Measurements from ENCODE around the gene FGF22.

FGF22 gene

DNA sequence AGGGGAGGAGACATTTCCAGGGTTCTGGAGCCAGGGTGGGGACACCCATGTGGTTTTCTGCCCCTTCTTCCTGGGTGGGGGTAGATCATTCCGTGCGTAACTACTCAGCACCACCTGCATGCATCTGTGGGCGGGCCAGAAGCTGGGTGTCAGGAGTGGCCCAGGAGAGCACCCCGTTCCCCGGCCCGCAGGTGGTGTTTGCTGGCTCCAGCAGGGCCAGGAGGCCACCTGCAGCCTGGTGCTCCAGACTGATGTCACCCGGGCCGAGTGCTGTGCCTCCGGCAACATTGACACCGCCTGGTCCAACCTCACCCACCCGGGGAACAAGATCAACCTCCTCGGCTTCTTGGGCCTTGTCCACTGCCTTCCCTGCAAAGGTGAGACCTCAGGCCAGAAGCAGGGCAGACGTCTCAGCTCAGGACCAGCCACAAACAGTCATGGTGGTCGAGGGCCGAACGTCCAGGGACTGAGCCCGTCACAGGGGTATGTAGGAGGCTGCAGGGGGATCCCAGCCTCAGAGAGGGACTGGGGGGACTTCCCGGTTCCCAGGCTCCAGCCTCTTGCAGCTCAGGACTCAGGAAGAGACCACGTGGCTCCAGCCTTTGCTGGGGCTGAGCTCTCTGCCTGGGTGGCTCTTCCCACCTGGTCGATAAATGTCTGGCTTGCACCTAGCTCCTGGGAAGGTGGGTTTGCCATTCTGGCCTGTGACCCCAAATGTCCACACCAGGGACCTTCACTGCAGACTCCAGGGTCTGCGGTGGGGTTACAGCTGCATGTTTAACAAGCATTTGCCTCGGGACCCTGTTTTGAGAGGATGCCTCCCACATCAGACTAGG, 38.1 kb downstream of the FGF22 start:
- Histone ChIP-seq H3K27me3 (peaks cover 56% of the 10 kb centered on the region), H3K4me3 (no peak overlapping the region), H3K36me3 (no peaks in the 10 kb centered on the region), H3K4me1 (peaks cover 33% of the 10 kb centered on the region), H3K9me3 (no peaks in the 10 kb centered on the region), H3K4me2 (peak overlapping the region; percentile 44), H3K9ac (no peak overlapping the region), H4K20me1 (peaks cover 34% of the 10 kb centered on the region), H3K27ac (no peak overlapping the region)
- no peak for TF ChIP-seq Cebpa-rat (IDR thresholded peaks at IDR 0.05)

GRCh38 chr19:678791-679388, 39.2 kb downstream of the FGF22 start:
- Histone ChIP-seq H3K27me3 (peaks cover 55% of the 10 kb centered on the region), H3K36me3 (no peaks in the 10 kb centered on the region), H3K9me3 (no peaks in the 10 kb centered on the region), H3K27ac (no peak overlapping the region), H4K20me1 (peaks cover 34% of the 10 kb centered on the region), H3K4me3 (peak overlapping the region; percentile 86), H3K4me1 (peaks cover 33% of the 10 kb centered on the region), H3K4me2 (peak overlapping the region; percentile 97), H3K9ac (peak overlapping the region; percentile 90)
- no peak for TF ChIP-seq Cebpa-rat (IDR thresholded peaks at IDR 0.05)

- Histone ChIP-seq H3K4me2 (peak overlapping the region; percentile 97), H3K36me3 (no peaks in the 10 kb centered on the region), H3K9me3 (no peaks in the 10 kb centered on the region), H3K9ac (peak overlapping the region; percentile 90), H3K4me1 (peaks cover 33% of the 10 kb centered on the region), H3K27ac (peak overlapping the region; percentile 95), H3K4me3 (peak overlapping the region; percentile 86), H4K20me1 (peaks cover 34% of the 10 kb centered on the region), H3K27me3 (peaks cover 47% of the 10 kb centered on the region)
- no peak for TF ChIP-seq Cebpa-rat (IDR thresholded peaks at IDR 0.05)
Observed at GRCh38 chr19:679418-680286, 40.0 kb downstream of the FGF22 start.

DNA sequence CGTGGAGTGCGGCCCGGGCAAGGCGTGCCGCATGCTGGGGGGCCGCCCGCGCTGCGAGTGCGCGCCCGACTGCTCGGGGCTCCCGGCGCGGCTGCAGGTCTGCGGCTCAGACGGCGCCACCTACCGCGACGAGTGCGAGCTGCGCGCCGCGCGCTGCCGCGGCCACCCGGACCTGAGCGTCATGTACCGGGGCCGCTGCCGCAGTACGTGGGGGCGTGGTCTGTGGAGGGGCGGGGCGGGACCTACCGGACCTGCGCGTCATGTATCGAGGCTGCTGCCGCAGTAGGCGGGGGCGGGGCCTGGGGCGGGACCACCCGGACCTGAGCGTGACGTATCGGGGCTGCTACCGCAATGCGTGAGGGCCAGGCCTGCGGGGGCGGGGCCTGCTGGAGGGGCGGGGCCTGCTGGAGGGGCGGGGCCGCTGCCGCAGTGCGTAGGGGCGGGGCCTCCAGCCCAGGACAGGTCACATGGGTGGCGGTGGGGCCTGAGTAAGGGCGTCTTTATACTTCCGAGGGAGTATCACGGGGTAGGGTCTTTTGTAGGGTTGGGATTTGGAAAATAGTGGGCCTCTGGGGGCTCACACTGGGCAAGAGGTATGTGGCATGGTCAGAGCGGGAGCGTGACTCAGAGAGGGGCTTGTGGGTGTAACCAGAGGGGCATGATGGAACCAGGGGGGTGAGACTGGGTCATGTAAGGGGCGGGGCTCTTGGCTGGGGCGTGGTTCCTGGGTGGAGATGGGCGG, 40.8 kb downstream of the FGF22 start:
- TF ChIP-seq Cebpa-rat (IDR thresholded peaks at IDR 0.05): no peak
- no peaks in the 10 kb centered on the region for H3K9me3 ChIP-seq
- H3K4me1 ChIP-seq: peaks cover 38% of the 10 kb centered on the region
- peaks cover 27% of the 10 kb centered on the region for H4K20me1 ChIP-seq
- no peaks in the 10 kb centered on the region for H3K36me3 ChIP-seq
- H3K27me3 ChIP-seq: peaks cover 39% of the 10 kb centered on the region
- H3K4me2 ChIP-seq: peak overlapping the region; percentile 97
- H3K4me3 ChIP-seq: peak overlapping the region; percentile 86
- peak overlapping the region; percentile 95 for H3K27ac ChIP-seq
- H3K9ac ChIP-seq: peak overlapping the region; percentile 90

DNA sequence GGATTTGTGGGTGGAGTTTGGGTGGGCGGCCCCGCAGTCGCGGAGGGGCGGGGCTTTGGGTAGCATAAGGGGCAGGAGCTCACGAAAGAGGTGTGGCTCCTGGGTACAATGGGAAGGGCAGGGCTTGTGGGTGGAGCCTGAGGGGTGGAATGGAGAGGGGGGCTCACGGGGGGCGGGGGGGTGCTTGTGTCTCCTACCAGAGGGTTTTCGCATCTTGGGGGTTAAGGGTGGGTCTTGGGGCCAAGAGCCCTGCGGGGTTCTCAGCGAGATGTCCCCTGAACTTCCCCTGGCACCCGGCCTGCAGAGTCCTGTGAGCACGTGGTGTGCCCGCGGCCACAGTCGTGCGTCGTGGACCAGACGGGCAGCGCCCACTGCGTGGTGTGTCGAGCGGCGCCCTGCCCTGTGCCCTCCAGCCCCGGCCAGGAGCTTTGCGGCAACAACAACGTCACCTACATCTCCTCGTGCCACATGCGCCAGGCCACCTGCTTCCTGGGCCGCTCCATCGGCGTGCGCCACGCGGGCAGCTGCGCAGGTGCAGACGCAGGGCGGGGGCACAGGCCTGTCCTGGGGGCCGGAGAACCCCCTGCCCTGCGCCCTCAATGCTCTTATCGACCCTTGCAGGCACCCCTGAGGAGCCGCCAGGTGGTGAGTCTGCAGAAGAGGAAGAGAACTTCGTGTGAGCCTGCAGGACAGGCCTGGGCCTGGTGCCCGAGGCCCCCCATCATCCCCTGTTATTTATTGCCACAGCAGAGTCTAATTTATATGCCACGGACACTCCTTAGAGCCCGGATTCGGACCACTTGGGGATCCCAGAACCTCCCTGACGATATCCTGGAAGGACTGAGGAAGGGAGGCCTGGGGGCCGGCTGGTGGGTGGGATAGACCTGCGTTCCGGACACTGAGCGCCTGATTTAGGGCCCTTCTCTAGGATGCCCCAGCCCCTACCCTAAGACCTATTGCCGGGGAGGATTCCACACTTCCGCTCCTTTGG, 41.6 kb downstream of the FGF22 start:
- Histone ChIP-seq H3K27me3 (peaks cover 30% of the 10 kb centered on the region), H3K27ac (peak overlapping the region; percentile 72), H3K4me1 (peaks cover 42% of the 10 kb centered on the region), H3K4me3 (peak overlapping the region; percentile 64), H3K4me2 (peak overlapping the region; percentile 76), H3K9ac (peak overlapping the region; percentile 66; the same call in 1 of the 2 replicates), H3K36me3 (no peaks in the 10 kb centered on the region), H4K20me1 (peaks cover 22% of the 10 kb centered on the region), H3K9me3 (no peaks in the 10 kb centered on the region)
- TF ChIP-seq Cebpa-rat (IDR thresholded peaks at IDR 0.05): no peak

DNA sequence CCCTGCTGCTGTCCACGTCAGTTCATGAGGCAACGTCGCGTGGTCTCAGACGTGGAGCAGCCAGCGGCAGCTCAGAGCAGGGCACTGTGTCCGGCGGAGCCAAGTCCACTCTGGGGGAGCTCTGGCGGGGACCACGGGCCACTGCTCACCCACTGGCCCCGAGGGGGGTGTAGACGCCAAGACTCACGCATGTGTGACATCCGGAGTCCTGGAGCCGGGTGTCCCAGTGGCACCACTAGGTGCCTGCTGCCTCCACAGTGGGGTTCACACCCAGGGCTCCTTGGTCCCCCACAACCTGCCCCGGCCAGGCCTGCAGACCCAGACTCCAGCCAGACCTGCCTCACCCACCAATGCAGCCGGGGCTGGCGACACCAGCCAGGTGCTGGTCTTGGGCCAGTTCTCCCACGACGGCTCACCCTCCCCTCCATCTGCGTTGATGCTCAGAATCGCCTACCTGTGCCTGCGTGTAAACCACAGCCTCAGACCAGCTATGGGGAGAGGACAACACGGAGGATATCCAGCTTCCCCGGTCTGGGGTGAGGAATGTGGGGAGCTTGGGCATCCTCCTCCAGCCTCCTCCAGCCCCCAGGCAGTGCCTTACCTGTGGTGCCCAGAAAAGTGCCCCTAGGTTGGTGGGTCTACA, 43.1 kb downstream of the FGF22 start:
- no peak for TF ChIP-seq Cebpa-rat (IDR thresholded peaks at IDR 0.05)
- Histone ChIP-seq H3K4me1 (peaks cover 35% of the 10 kb centered on the region), H4K20me1 (peaks cover 19% of the 10 kb centered on the region), H3K9me3 (no peaks in the 10 kb centered on the region), H3K36me3 (no peaks in the 10 kb centered on the region), H3K4me2 (no peak overlapping the region), H3K27me3 (peaks cover 16% of the 10 kb centered on the region), H3K27ac (no peak overlapping the region; the same call in 1 of the 2 replicates), H3K9ac (no peak overlapping the region), H3K4me3 (no peak overlapping the region)

DNA sequence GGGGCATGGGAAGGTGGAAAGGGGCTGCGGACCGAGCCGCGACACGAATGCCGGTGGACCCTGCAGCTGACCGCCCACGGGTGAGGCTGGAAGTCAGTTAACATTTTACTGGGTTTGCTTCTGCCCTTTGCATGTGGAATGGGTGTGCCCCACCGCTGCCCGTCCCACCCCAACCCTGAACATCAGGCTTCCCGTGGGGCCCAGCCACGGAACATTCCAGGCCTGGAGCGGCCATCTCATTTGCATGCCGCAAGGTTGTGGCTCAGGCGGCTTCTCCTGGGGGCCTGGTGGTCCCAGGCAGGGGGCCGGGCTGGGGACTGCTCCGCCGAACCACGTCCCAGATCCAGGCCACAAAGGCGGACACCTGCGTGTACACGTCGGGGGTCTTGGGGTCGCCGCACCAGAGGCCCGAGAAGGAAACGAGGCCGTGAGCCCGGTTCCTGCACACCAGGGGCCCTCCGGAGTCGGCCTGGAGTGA, 45.8 kb downstream of the FGF22 start:
- peaks cover 19% of the 10 kb centered on the region for H3K4me1 ChIP-seq
- no peaks in the 10 kb centered on the region for H4K20me1 ChIP-seq
- no peak overlapping the region for H3K4me3 ChIP-seq
- no peaks in the 10 kb centered on the region for H3K36me3 ChIP-seq
- H3K9ac ChIP-seq: no peak overlapping the region
- no peak for TF ChIP-seq Cebpa-rat (IDR thresholded peaks at IDR 0.05)
- peak overlapping the region; percentile 66 for H3K4me2 ChIP-seq
- H3K27me3 ChIP-seq: no peaks in the 10 kb centered on the region
- peaks cover 7% of the 10 kb centered on the region; the same call in 1 of the 2 replicates for H3K9me3 ChIP-seq
- H3K27ac ChIP-seq: no peak overlapping the region
